Panc1 (cell line): ENCODE results near the gene UBE2J1. TPM values are rescaled to one million over a fixed set of nuclear protein-coding genes. Genes with fewer than 3 reads are reported as not detected.

Source experiments
- ATAC-seq: fragments of 200-7000 bp; cut with Tn5 transposase; 2 replicates; pipeline ENCODE4 v1.9.1; 2020; ENCODE audit warnings: mild to moderate bottlenecking, moderate library complexity
- BruUV-seq: library from RNA; stranded (reverse); fragments of 400-500 nt; replicated peaks from 2 replicates; lab custom pipeline; 2021; lab: Mats Ljungman, UMichigan
- CTCF ChIA-PET: fragments of 300-600 bp; sonication (Branson Sonifier 250); formaldehyde crosslinking; loops from one replicate; lab custom pipeline; 2022; ENCODE audit warnings: antibody characterized with exemption; lab: Charles Lee
- POLR2A ChIA-PET: fragments of 300-600 bp; sonication (Branson Sonifier 250); formaldehyde crosslinking; loops from one replicate; lab custom pipeline; 2022; ENCODE audit warnings: antibody characterized with exemption; lab: Charles Lee
- DNase-seq: peaks from one replicate; pipeline ENCODE4 v3.0.0-alpha.2; 2010; ENCODE audit warnings: low read depth, low spot score
- H3K27ac ChIP-seq: 2 replicates; pipeline ENCODE4 v1.5.1; 2011; ENCODE audit warnings: mild to moderate bottlenecking, low read length, inconsistent platforms
- H3K27me3 ChIP-seq: fragments of 200-500 bp; sonication (Bioruptor generic); 2 replicates; pipeline ENCODE4 v1.6.0; 2014; ENCODE audit warnings: low read length, inconsistent platforms; ENCODE audit not compliant: control insufficient read depth, insufficient read depth
- H3K36me3 ChIP-seq: fragments of 200-500 bp; sonication (Bioruptor generic); 2 replicates; pipeline ENCODE4 v1.5.1; 2014; ENCODE audit warnings: inconsistent platforms, mild to moderate bottlenecking, low read length, moderate library complexity; ENCODE audit not compliant: control insufficient read depth, insufficient read depth
- H3K4me1 ChIP-seq: 2 replicates; pipeline ENCODE4 v1.5.1; 2011; ENCODE audit warnings: inconsistent platforms, mild to moderate bottlenecking, low read length, moderate library complexity; ENCODE audit not compliant: control insufficient read depth, insufficient read depth
- H3K4me3 ChIP-seq, 2 experiments: 2 replicates each; pipeline ENCODE4 v1.5.1; 2011 to 2012; ENCODE audit warnings: low read depth in 2 of 2, low read length in 2 of 2, mild to moderate bottlenecking in 2 of 2, inconsistent platforms in 1 of 2, moderate library complexity in 1 of 2
- H3K9me3 ChIP-seq: fragments of 200-500 bp; sonication (Bioruptor generic); 2 replicates; pipeline ENCODE4 v1.5.1; 2014; ENCODE audit warnings: low read depth, mild to moderate bottlenecking, inconsistent platforms, low read length, moderate library complexity; ENCODE audit not compliant: control insufficient read depth, insufficient read depth
- POLR2AphosphoS5 ChIP-seq: IDR thresholded peaks from 2 replicates; pipeline ENCODE4 v1.6.1; 2012; ENCODE audit warnings: mild to moderate bottlenecking, low read depth, low read length, moderate library complexity
- SIN3A ChIP-seq: IDR thresholded peaks from 2 replicates; pipeline ENCODE4 v1.6.1; 2012; ENCODE audit warnings: low read depth, mild to moderate bottlenecking, low read length, moderate library complexity, borderline replicate concordance; ENCODE audit not compliant: insufficient read depth
- TCF7L2 ChIP-seq: IDR thresholded peaks from 2 replicates; pipeline ENCODE4 v1.6.1; 2011; ENCODE audit warnings: mild to moderate bottlenecking, low read depth, low read length, inconsistent platforms
- in situ Hi-C: cut with HindIII; loops from 2 replicates; pipeline ENCODE4 v1.10.0; 2016; ENCODE audit warnings: low sequenced_read_pairs, low pct_unique_long_range_greater_than_20kb
- intact Hi-C: fragments of 100-400 bp; cut with micrococcal nuclease; formaldehyde crosslinking; loops from one replicate; pipeline ENCODE4 v1.10.0; 2022; ENCODE audit not compliant: unreplicated experiment
- total RNA-seq: library from RNA; stranded (reverse); gene quantifications from one replicate; pipeline ENCODE4 v1.2.1, GENCODE V29; 2021; ENCODE audit not compliant: unreplicated experiment
- TF ChIP-seq, protein P1 (sequence below), 2 experiments: IDR thresholded peaks; 2 replicates each; pipeline ENCODE4 v1.6.1; 2011 to 2012; ENCODE audit warnings: low read depth in 2 of 2, control low read depth in 1 of 2, low read length in 1 of 2, mild to moderate bottlenecking in 1 of 2, moderate library complexity in 1 of 2; ENCODE audit not compliant: insufficient read depth in 1 of 2
- TF ChIP-seq, protein P2 (sequence below): fragments of 450-650 bp; IDR thresholded peaks from 2 replicates; pipeline ENCODE4 v1.5.1; 2017; ENCODE audit warnings: mild to moderate bottlenecking

The UBE2J1 gene
- total RNA-seq, 1 experiment from 2014 or later = 30.5 TPM

DNA sequence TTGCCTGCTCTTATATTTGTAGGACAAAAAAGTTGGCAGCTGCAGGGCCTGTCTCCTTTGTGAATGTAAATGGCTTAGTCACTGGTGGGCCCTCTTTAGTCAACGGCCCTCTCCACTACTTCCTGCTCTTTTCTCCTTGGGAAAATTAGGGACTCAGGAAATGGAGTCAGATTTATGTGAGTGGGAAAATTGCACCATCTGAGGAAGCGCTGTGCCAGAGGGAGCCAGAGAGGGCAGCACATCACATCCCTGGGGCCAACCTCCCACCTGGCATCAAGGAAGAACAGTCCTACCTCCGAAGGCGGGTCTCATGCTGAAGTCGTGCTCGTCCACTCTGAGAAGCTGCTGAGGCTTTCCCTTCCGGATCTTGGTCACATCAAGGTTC is 53.1 kb downstream of the UBE2J1 start:
- in situ Hi-C loops (no loop called here), intact Hi-C loops (no loop called here)
- peaks cover 18% of the 10 kb centered on the region for H3K4me1 ChIP-seq
- ChIA-PET POLR2A (no interaction called here), CTCF (no interaction called here)
- BruUV-seq = no TSS peak
- H3K4me3 ChIP-seq = no peak overlapping the region
- H3K9me3 ChIP-seq = no peaks in the 10 kb centered on the region
- peak overlapping the region; percentile 73; the same call in 1 of the 2 replicates for H3K27ac ChIP-seq
- DNase-seq = no peak
- no peaks in the 10 kb centered on the region for H3K36me3 ChIP-seq
- TF ChIP-seq, protein P1, sequence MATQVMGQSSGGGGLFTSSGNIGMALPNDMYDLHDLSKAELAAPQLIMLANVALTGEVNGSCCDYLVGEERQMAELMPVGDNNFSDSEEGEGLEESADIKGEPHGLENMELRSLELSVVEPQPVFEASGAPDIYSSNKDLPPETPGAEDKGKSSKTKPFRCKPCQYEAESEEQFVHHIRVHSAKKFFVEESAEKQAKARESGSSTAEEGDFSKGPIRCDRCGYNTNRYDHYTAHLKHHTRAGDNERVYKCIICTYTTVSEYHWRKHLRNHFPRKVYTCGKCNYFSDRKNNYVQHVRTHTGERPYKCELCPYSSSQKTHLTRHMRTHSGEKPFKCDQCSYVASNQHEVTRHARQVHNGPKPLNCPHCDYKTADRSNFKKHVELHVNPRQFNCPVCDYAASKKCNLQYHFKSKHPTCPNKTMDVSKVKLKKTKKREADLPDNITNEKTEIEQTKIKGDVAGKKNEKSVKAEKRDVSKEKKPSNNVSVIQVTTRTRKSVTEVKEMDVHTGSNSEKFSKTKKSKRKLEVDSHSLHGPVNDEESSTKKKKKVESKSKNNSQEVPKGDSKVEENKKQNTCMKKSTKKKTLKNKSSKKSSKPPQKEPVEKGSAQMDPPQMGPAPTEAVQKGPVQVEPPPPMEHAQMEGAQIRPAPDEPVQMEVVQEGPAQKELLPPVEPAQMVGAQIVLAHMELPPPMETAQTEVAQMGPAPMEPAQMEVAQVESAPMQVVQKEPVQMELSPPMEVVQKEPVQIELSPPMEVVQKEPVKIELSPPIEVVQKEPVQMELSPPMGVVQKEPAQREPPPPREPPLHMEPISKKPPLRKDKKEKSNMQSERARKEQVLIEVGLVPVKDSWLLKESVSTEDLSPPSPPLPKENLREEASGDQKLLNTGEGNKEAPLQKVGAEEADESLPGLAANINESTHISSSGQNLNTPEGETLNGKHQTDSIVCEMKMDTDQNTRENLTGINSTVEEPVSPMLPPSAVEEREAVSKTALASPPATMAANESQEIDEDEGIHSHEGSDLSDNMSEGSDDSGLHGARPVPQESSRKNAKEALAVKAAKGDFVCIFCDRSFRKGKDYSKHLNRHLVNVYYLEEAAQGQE (IDR thresholded peaks at IDR 0.05; ENCODE audit: insufficient read depth in 1 of 2, low read depth in 2 of 2, low read length in 1 of 2) = no peak
- TF ChIP-seq, protein P2, sequence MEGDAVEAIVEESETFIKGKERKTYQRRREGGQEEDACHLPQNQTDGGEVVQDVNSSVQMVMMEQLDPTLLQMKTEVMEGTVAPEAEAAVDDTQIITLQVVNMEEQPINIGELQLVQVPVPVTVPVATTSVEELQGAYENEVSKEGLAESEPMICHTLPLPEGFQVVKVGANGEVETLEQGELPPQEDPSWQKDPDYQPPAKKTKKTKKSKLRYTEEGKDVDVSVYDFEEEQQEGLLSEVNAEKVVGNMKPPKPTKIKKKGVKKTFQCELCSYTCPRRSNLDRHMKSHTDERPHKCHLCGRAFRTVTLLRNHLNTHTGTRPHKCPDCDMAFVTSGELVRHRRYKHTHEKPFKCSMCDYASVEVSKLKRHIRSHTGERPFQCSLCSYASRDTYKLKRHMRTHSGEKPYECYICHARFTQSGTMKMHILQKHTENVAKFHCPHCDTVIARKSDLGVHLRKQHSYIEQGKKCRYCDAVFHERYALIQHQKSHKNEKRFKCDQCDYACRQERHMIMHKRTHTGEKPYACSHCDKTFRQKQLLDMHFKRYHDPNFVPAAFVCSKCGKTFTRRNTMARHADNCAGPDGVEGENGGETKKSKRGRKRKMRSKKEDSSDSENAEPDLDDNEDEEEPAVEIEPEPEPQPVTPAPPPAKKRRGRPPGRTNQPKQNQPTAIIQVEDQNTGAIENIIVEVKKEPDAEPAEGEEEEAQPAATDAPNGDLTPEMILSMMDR = peak; percentile 35; the same call in 1 of the 2 replicates
- no peaks in the 10 kb centered on the region for H3K27me3 ChIP-seq
- ATAC-seq = no peak

DNA sequence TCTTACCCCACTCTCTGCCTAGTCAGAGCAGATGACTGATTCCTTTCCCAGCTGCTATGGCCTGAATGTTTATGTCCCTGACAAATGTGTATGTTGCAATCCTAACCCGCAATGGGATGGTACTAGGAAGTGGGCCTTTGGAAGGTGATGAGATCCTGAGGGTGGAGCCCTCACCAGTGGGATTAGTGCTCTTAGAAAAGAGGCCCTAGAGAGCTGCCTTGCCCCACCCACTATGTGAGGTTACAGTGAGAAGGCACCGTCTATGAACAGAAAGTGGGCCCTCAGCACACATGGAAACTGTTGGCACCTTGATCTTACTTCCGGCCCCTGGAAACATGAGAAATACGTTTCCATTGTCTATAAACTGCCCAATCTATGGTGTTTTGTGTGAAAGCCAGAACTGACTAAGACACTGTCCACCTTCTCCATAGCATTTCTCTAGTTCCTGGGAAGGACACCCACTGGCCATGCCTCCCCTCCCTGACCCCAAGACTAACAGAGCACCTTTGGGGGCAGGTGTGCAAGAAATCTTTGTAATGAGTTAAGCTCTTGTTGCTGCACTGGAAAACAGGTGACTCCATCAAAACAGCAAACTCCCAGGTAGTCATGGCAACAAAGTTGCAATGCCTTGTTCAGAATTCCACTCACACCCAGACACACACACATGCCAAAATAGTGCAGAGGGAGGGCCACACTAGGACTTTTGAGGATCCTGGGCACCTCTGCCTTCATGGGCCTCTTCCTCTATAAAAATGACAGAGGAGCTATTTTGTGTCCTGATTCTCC is 53.6 kb downstream of the UBE2J1 start:
- no peaks in the 10 kb centered on the region for H3K9me3 ChIP-seq
- intact Hi-C loops (no loop called here), in situ Hi-C loops (no loop called here)
- BruUV-seq = no TSS peak
- peak overlapping the region; percentile 73 for H3K27ac ChIP-seq
- peaks cover 18% of the 10 kb centered on the region for H3K4me1 ChIP-seq
- no peaks in the 10 kb centered on the region for H3K36me3 ChIP-seq
- no peak for DNase-seq
- ChIA-PET CTCF (no interaction called here), POLR2A (no interaction called here)
- H3K27me3 ChIP-seq = no peaks in the 10 kb centered on the region
- TF ChIP-seq SIN3A = no peak
- TF ChIP-seq, protein P1 (IDR thresholded peaks at IDR 0.05; ENCODE audit: insufficient read depth in 1 of 2, low read depth in 2 of 2, low read length in 1 of 2) = no peak
- TF ChIP-seq POLR2AphosphoS5 = no peak
- no peak for TF ChIP-seq TCF7L2
- TF ChIP-seq, protein P2 = no peak
- peak; percentile 25; the same call in 1 of the 2 replicates for ATAC-seq
- no peak overlapping the region for H3K4me3 ChIP-seq
